ENCODE data around the gene IL34. TPM values are rescaled to one million over a fixed set of nuclear protein-coding genes. Genes with fewer than 3 reads are reported as not detected.
A peak's percentile ranks its signal among the peaks of the same experiment; 100 is the strongest.

The IL34 gene
- total and polyA plus RNA-seq, 2 of the 13 experiments (the other 11 are each of a cell fraction or from before 2014, with no cell fraction given) = 1.2 to 1.3 TPM

- TF ChIP-seq TEF (CRISPR knock-in tag; IDR thresholded peaks at IDR 0.05) (no peak), ATF5 (CRISPR knock-in tag; IDR thresholded peaks at IDR 0.05; ENCODE audit: low read depth) (no peak), ZFP90 (CRISPR knock-in tag; IDR thresholded peaks at IDR 0.05; ENCODE audit: borderline replicate concordance) (peak; percentile 92), ZNF674 (CRISPR knock-in tag; IDR thresholded peaks at IDR 0.05; ENCODE audit: low read depth) (no peak), ARNT (IDR thresholded peaks at IDR 0.05) (no peak), ZSCAN25 (CRISPR knock-in tag; IDR thresholded peaks at IDR 0.05) (peak; percentile 98), ZNF629 (CRISPR knock-in tag; conservative IDR thresholded peaks at IDR 0.05) (peak; percentile 82), ZNF839 (CRISPR knock-in tag; IDR thresholded peaks at IDR 0.05; ENCODE audit: borderline replicate concordance) (no peak), ZNF101 (CRISPR knock-in tag; IDR thresholded peaks at IDR 0.05; ENCODE audit: borderline replicate concordance, low read depth) (no peak), ZNF496 (CRISPR knock-in tag; IDR thresholded peaks at IDR 0.05; ENCODE audit: insufficient replicate concordance) (no peak), ZNF616 (CRISPR knock-in tag; IDR thresholded peaks at IDR 0.05; ENCODE audit: low read depth) (0 out of 2 replicates have a peak, but pooled peaks have one; percentile 14), REL (CRISPR knock-in tag; conservative IDR thresholded peaks at IDR 0.05) (no peak), RCOR2 (CRISPR knock-in tag; IDR thresholded peaks at IDR 0.05) (0 out of 2 replicates have a peak, but pooled peaks have one; percentile 38), JUND (CRISPR knock-in tag; IDR thresholded peaks at IDR 0.05) (peak; percentile 83), HNRNPL (IDR thresholded peaks at IDR 0.05; ENCODE audit: low read depth, low read length) (peak; percentile 98), ZNF432 (CRISPR knock-in tag; IDR thresholded peaks at IDR 0.05; ENCODE audit: borderline replicate concordance) (no peak), ZSCAN31 (CRISPR knock-in tag; IDR thresholded peaks at IDR 0.05; ENCODE audit: low read depth) (no peak; the same call in 1 of the 2 replicates)
- TF ChIP-seq, protein P1, sequence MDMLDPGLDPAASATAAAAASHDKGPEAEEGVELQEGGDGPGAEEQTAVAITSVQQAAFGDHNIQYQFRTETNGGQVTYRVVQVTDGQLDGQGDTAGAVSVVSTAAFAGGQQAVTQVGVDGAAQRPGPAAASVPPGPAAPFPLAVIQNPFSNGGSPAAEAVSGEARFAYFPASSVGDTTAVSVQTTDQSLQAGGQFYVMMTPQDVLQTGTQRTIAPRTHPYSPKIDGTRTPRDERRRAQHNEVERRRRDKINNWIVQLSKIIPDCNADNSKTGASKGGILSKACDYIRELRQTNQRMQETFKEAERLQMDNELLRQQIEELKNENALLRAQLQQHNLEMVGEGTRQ (IDR thresholded peaks at IDR 0.05; ENCODE audit: low read depth, low read length) = no peak
- TF ChIP-seq, protein P1 (CRISPR knock-in tag; IDR thresholded peaks at IDR 0.05; ENCODE audit: borderline replicate concordance) = no peak
- TF ChIP-seq, protein P2, sequence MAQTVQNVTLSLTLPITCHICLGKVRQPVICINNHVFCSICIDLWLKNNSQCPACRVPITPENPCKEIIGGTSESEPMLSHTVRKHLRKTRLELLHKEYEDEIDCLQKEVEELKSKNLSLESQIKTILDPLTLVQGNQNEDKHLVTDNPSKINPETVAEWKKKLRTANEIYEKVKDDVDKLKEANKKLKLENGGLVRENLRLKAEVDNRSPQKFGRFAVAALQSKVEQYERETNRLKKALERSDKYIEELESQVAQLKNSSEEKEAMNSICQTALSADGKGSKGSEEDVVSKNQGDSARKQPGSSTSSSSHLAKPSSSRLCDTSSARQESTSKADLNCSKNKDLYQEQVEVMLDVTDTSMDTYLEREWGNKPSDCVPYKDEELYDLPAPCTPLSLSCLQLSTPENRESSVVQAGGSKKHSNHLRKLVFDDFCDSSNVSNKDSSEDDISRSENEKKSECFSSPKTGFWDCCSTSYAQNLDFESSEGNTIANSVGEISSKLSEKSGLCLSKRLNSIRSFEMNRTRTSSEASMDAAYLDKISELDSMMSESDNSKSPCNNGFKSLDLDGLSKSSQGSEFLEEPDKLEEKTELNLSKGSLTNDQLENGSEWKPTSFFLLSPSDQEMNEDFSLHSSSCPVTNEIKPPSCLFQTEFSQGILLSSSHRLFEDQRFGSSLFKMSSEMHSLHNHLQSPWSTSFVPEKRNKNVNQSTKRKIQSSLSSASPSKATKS (CRISPR knock-in tag; IDR thresholded peaks at IDR 0.05) = no peak; the same call in 1 of the 2 replicates
- TF ChIP-seq, protein P3, sequence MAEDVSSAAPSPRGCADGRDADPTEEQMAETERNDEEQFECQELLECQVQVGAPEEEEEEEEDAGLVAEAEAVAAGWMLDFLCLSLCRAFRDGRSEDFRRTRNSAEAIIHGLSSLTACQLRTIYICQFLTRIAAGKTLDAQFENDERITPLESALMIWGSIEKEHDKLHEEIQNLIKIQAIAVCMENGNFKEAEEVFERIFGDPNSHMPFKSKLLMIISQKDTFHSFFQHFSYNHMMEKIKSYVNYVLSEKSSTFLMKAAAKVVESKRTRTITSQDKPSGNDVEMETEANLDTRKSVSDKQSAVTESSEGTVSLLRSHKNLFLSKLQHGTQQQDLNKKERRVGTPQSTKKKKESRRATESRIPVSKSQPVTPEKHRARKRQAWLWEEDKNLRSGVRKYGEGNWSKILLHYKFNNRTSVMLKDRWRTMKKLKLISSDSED (CRISPR knock-in tag; IDR thresholded peaks at IDR 0.05) = no peak
Observed at GRCh38 chr16:70681382-70682238, 35.3 kb downstream of the IL34 start (continued).
